Upper lobe of left lung (tissue), 4 donors: ENCODE data around the gene NAGPA.

Experiments used
- EP300 ChIP-seq, 4 donors: sonication (generic); formaldehyde crosslinking; IDR thresholded peaks; one replicate each; pipeline ENCODE4 v1.5.1; 2017; ENCODE audit warnings: antibody characterized with exemption in 4 of 4, control low read depth in 2 of 4
- POLR2A ChIP-seq, 4 donors: fragments of 450-650 bp; IDR thresholded peaks; one replicate each; pipeline ENCODE4 v1.5.1; 2016 to 2017; ENCODE audit warnings: antibody characterized with exemption in 4 of 4, mild to moderate bottlenecking in 2 of 4
- POLR2AphosphoS5 ChIP-seq, 2 donors: sonication (generic); formaldehyde crosslinking; IDR thresholded peaks; one replicate each; pipeline ENCODE4 v1.5.1; 2017; ENCODE audit warnings: antibody characterized with exemption in 2 of 2
- TF ChIP-seq, protein P1 (sequence below), 6 experiments: fragments of 450-650 bp in 4 of 6; fragments of 200-600 bp in 2 of 6; sonication (generic) in 2 of 6; IDR thresholded peaks; one replicate each; pipeline ENCODE4 v1.5.1; 2016 to 2019; ENCODE audit warnings: antibody characterized with exemption in 6 of 6

DNA sequence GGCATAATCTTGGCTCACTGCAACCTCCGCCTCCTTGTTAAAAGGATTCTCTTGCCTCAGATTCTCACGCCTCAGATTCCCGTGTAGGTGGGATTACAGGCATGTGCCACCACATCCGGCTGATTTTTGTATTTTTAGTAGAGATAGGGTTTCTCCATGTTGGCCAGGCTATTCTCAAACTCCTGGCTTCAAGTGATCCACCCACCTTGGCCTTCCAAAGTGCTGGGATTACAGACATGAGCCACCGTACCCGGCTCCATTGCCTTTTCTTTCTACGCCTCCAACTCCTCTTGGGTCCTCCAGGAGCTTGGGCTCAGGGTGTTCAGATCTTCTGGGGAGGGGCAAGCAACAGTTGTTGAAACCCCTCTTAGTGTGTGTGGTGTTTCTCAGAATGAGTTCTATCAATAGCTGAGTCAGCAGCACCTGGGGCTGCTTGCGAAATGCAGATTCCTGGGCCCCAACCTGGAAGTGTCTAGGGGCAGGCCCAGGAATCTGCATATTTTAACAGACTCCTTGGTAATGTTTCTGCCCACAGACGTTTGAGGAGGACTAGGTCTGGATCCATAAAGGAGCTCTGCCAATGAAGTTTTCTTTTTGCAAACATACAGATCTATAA lies 44.2 kb downstream of the NAGPA start:
- TF ChIP-seq EP300 (IDR thresholded peaks at IDR 0.05), result no peak
- TF ChIP-seq, protein P1, sequence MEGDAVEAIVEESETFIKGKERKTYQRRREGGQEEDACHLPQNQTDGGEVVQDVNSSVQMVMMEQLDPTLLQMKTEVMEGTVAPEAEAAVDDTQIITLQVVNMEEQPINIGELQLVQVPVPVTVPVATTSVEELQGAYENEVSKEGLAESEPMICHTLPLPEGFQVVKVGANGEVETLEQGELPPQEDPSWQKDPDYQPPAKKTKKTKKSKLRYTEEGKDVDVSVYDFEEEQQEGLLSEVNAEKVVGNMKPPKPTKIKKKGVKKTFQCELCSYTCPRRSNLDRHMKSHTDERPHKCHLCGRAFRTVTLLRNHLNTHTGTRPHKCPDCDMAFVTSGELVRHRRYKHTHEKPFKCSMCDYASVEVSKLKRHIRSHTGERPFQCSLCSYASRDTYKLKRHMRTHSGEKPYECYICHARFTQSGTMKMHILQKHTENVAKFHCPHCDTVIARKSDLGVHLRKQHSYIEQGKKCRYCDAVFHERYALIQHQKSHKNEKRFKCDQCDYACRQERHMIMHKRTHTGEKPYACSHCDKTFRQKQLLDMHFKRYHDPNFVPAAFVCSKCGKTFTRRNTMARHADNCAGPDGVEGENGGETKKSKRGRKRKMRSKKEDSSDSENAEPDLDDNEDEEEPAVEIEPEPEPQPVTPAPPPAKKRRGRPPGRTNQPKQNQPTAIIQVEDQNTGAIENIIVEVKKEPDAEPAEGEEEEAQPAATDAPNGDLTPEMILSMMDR (IDR thresholded peaks at IDR 0.05), result no peak
- TF ChIP-seq POLR2A (IDR thresholded peaks at IDR 0.05), result no peak
- no peak for TF ChIP-seq POLR2AphosphoS5 (IDR thresholded peaks at IDR 0.05)
